Ovary (tissue), 3 donors: ENCODE results near the gene PDE4D.

Experiments
- POLR2A ChIP-seq: fragments of 450-650 bp; IDR thresholded peaks from one replicate; pipeline ENCODE4 v1.6.1; 2017; ENCODE audit warnings: antibody characterized with exemption, mild to moderate bottlenecking, moderate library complexity
- TF ChIP-seq, protein P1 (sequence below), 3 donors: fragments of 450-650 bp in 2 of 3; fragments of 200-600 bp in 1 of 3; IDR thresholded peaks; one replicate each; pipeline versions ENCODE4 v1.5.1 to v1.8.0; 2016 to 2022; ENCODE audit warnings: antibody characterized with exemption in 3 of 3, mild to moderate bottlenecking in 1 of 3
- donor health status: DM: no; HTN: no; CAD: no.

DNA sequence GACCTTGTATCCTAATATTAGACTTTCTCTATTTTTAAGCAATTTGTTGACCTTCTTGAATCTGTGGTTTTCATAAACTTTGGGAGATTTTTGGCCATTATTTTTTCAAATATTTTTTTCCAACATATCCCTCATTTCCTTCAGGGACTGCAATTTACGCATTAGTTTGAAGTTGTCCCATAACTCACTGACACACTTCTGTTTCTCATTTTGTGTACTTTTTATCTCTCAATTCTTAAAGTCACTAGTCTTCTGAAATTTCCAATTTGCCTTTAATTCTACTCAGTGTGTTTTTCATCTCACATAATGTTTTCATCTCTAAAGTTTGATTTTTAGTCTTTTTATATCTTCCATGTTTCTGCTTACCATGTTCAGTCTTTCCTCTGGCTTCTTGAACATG is 953.9 kb downstream of the PDE4D start:
- TF ChIP-seq, protein P1, sequence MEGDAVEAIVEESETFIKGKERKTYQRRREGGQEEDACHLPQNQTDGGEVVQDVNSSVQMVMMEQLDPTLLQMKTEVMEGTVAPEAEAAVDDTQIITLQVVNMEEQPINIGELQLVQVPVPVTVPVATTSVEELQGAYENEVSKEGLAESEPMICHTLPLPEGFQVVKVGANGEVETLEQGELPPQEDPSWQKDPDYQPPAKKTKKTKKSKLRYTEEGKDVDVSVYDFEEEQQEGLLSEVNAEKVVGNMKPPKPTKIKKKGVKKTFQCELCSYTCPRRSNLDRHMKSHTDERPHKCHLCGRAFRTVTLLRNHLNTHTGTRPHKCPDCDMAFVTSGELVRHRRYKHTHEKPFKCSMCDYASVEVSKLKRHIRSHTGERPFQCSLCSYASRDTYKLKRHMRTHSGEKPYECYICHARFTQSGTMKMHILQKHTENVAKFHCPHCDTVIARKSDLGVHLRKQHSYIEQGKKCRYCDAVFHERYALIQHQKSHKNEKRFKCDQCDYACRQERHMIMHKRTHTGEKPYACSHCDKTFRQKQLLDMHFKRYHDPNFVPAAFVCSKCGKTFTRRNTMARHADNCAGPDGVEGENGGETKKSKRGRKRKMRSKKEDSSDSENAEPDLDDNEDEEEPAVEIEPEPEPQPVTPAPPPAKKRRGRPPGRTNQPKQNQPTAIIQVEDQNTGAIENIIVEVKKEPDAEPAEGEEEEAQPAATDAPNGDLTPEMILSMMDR (IDR thresholded peaks at IDR 0.05), result no peak
- no peak for TF ChIP-seq POLR2A
